WTC11 (cell line): Measurements from ENCODE around the gene BIRC5. TPM values are rescaled to one million over a fixed set of nuclear protein-coding genes. Genes with fewer than 3 reads are reported as not detected.

ENCODE experiments used
- ATAC-seq: fragments of 200-7000 bp; cut with Tn5 transposase; 2 replicates; pipeline ENCODE4 v1.10.0; 2021; ENCODE audit warnings: mild to moderate bottlenecking, moderate library complexity
- CTCF ChIA-PET: fragments of 300-600 bp; sonication (Branson Sonifier 250); formaldehyde crosslinking; loops from one replicate; lab custom pipeline; 2021; ENCODE audit warnings: antibody characterized with exemption; lab: Charles Lee
- POLR2A ChIA-PET: fragments of 350-600 bp; sonication (Branson Sonifier 250); formaldehyde crosslinking; loops from one replicate; lab custom pipeline; 2021; ENCODE audit warnings: antibody characterized with exemption; lab: Charles Lee
- DNase-seq: peaks from one replicate; pipeline ENCODE4 v3.0.0; 2021; ENCODE audit warnings: low spot score
- H3K27ac Mint-ChIP-seq: 2 replicates; pipeline ENCODE4 v1.8.0; 2021; ENCODE audit warnings: mixed read lengths
- H3K27me3 Mint-ChIP-seq: 2 replicates; pipeline ENCODE4 v1.8.0; 2021; ENCODE audit warnings: low read depth, mild to moderate bottlenecking, moderate library complexity, mixed read lengths
- H3K36me3 Mint-ChIP-seq: 2 replicates; pipeline ENCODE4 v1.8.0; 2021; ENCODE audit warnings: mixed read lengths
- H3K4me1 Mint-ChIP-seq: 2 replicates; pipeline ENCODE4 v1.8.0; 2022; ENCODE audit warnings: mixed read lengths
- H3K4me3 Mint-ChIP-seq: 2 replicates; pipeline ENCODE4 v1.8.0; 2021; ENCODE audit warnings: mild to moderate bottlenecking, moderate library complexity, mixed read lengths
- H3K9me3 Mint-ChIP-seq: 2 replicates; pipeline ENCODE4 v1.8.0; 2021; ENCODE audit warnings: mixed read lengths
- ARID4B ChIP-seq: sonication (generic); formaldehyde crosslinking; IDR thresholded peaks from 2 replicates; pipeline ENCODE4 v1.8.0; 2023; ENCODE audit warnings: missing genetic modification reagents, mild to moderate bottlenecking, borderline replicate concordance
- ATF1 ChIP-seq: sonication (generic); formaldehyde crosslinking; IDR thresholded peaks from 2 replicates; pipeline ENCODE4 v1.8.1; 2023; ENCODE audit warnings: mild to moderate bottlenecking, moderate library complexity, missing genetic modification reagents
- ATF2 ChIP-seq: sonication (generic); formaldehyde crosslinking; IDR thresholded peaks from 2 replicates; pipeline ENCODE4 v1.8.1; 2022; ENCODE audit warnings: low read depth, missing genetic modification reagents, borderline replicate concordance
- ATF3 ChIP-seq: sonication (generic); formaldehyde crosslinking; conservative IDR thresholded peaks from 2 replicates; pipeline ENCODE4 v1.8.1; 2022; ENCODE audit warnings: mild to moderate bottlenecking, missing genetic modification reagents
- E2F4 ChIP-seq: sonication (generic); formaldehyde crosslinking; IDR thresholded peaks from 2 replicates; pipeline ENCODE4 v1.8.1; 2022; ENCODE audit warnings: low read depth, mild to moderate bottlenecking, moderate library complexity, missing genetic modification reagents, borderline replicate concordance
- ELF4 ChIP-seq: sonication (generic); formaldehyde crosslinking; IDR thresholded peaks from 2 replicates; pipeline ENCODE4 v1.8.1; 2022; ENCODE audit warnings: low read depth, mild to moderate bottlenecking, moderate library complexity, missing genetic modification reagents
- ETV6 ChIP-seq: sonication (generic); formaldehyde crosslinking; IDR thresholded peaks from 2 replicates; pipeline ENCODE4 v1.8.1; 2022; ENCODE audit warnings: mild to moderate bottlenecking, missing genetic modification reagents
- FOXK1 ChIP-seq: sonication (generic); formaldehyde crosslinking; IDR thresholded peaks from 2 replicates; pipeline ENCODE4 v1.8.0; 2022; ENCODE audit warnings: mild to moderate bottlenecking, moderate library complexity, missing genetic modification reagents
- FOXP4 ChIP-seq: sonication (generic); formaldehyde crosslinking; IDR thresholded peaks from 2 replicates; pipeline ENCODE4 v1.8.0; 2022; ENCODE audit warnings: mild to moderate bottlenecking, missing genetic modification reagents
- GABPB1 ChIP-seq: sonication (generic); formaldehyde crosslinking; IDR thresholded peaks from 2 replicates; pipeline ENCODE4 v1.8.1; 2023; ENCODE audit warnings: mild to moderate bottlenecking, missing genetic modification reagents
- GRHL2 ChIP-seq: fragments of 250-450 bp; sonication (Bioruptor Pico); IDR thresholded peaks from 2 replicates; pipeline ENCODE4 v1.8.0; 2022; ENCODE audit warnings: mild to moderate bottlenecking, moderate library complexity; ENCODE audit not compliant: insufficient replicate concordance, severe bottlenecking
- MAX ChIP-seq: sonication (generic); formaldehyde crosslinking; IDR thresholded peaks from 2 replicates; pipeline ENCODE4 v1.8.0; 2022; ENCODE audit warnings: mild to moderate bottlenecking, missing genetic modification reagents
- MXD4 ChIP-seq: fragments of 250-450 bp; sonication (Bioruptor Pico); IDR thresholded peaks from 2 replicates; pipeline ENCODE4 v1.8.0; 2021; ENCODE audit warnings: mild to moderate bottlenecking, moderate library complexity, borderline replicate concordance
- MYBL2 ChIP-seq: sonication (generic); formaldehyde crosslinking; IDR thresholded peaks from 2 replicates; pipeline ENCODE4 v1.8.1; 2023; ENCODE audit warnings: mild to moderate bottlenecking, moderate library complexity, missing genetic modification reagents
- NFATC4 ChIP-seq: fragments of 250-450 bp; sonication (Bioruptor Pico); IDR thresholded peaks from 2 replicates; pipeline ENCODE4 v1.9.0; 2021; ENCODE audit warnings: mild to moderate bottlenecking
- NR1H2 ChIP-seq: sonication (generic); formaldehyde crosslinking; IDR thresholded peaks from 2 replicates; pipeline ENCODE4 v1.9.0; 2021; ENCODE audit warnings: mild to moderate bottlenecking, moderate library complexity, missing genetic modification reagents
- PRDM15 ChIP-seq: sonication (generic); formaldehyde crosslinking; IDR thresholded peaks from 2 replicates; pipeline ENCODE4 v1.8.0; 2022; ENCODE audit warnings: missing genetic modification reagents
- RELA ChIP-seq: sonication (generic); formaldehyde crosslinking; IDR thresholded peaks from 2 replicates; pipeline ENCODE4 v1.8.1; 2022; ENCODE audit warnings: missing genetic modification reagents, mild to moderate bottlenecking, borderline replicate concordance
- SP1 ChIP-seq: sonication (generic); formaldehyde crosslinking; conservative IDR thresholded peaks from 2 replicates; pipeline ENCODE4 v1.8.1; 2022; ENCODE audit warnings: missing genetic modification reagents
- TEAD1 ChIP-seq: sonication (generic); formaldehyde crosslinking; IDR thresholded peaks from 2 replicates; pipeline ENCODE4 v1.8.0; 2022; ENCODE audit warnings: mild to moderate bottlenecking, missing genetic modification reagents
- ZNF138 ChIP-seq: sonication (generic); formaldehyde crosslinking; conservative IDR thresholded peaks from 2 replicates; pipeline ENCODE4 v1.8.1; 2022; ENCODE audit warnings: mild to moderate bottlenecking, moderate library complexity, missing genetic modification reagents
- ZNF423 ChIP-seq: fragments of 250-450 bp; sonication (Bioruptor Pico); IDR thresholded peaks from 2 replicates; pipeline ENCODE4 v2.1.2; 2022; ENCODE audit warnings: mild to moderate bottlenecking, moderate library complexity
- total RNA-seq: library from RNA; stranded (reverse); gene quantifications from 3 replicates; pipeline ENCODE4 v1.2.3, GENCODE V29; 2021

Gene BIRC5
- total RNA-seq, 1 experiment from 2014 or later, result 115 TPM

- Mint-ChIP-seq H3K4me3 (peak within 1 kb of the TSS; percentile 70), H3K27me3 (no peaks in the 10 kb centered on the region), H3K4me1 (peaks cover 36% of the 10 kb centered on the region), H3K9me3 (no peaks in the 10 kb centered on the region), H3K36me3 (peaks cover 8% of the 10 kb centered on the region), H3K27ac (no peak within 1 kb of the TSS)
- peak; percentile 62 for ATAC-seq
- CTCF ChIA-PET, result interaction anchor here (0.7 to 4.4 kb wide), 5 partner anchors 19 to 100 kb away, joined by 3 to 27 read pairs (median 4); partner anchors contain the start of genes AFMID and TK1
- POLR2A ChIA-PET, result interaction anchor here (0.7 to 0.9 kb wide), 4 partner anchors 18 to 179 kb away, joined by 4 to 6 read pairs (median 4); partner anchors contain the start of gene TK1
- DNase-seq, result peak; percentile 91
- TF ChIP-seq RELA (CRISPR knock-in tag) (peak; percentile 64; the same call in 1 of the 2 replicates), ATF3 (CRISPR knock-in tag) (no peak), NFATC4 (no peak), ZNF138 (CRISPR knock-in tag) (no peak), GABPB1 (CRISPR knock-in tag) (peak; percentile 66), FOXK1 (CRISPR knock-in tag) (0 out of 2 replicates have a peak, but pooled peaks have one; percentile 58), E2F4 (CRISPR knock-in tag) (no peak), MAX (no peak; the same call in 1 of the 2 replicates), SP1 (peak; percentile 98), TEAD1 (CRISPR knock-in tag) (peak; percentile 64; the same call in 1 of the 2 replicates), MXD4 (no peak), ARID4B (CRISPR knock-in tag) (0 out of 2 replicates have a peak, but pooled peaks have one; percentile 35), ZNF423 (peak; percentile 51; the same call in 1 of the 2 replicates), FOXP4 (CRISPR knock-in tag) (peak; percentile 90), NR1H2 (CRISPR knock-in tag) (no peak), ATF2 (CRISPR knock-in tag) (no peak), ETV6 (CRISPR knock-in tag) (peak; percentile 73), MYBL2 (CRISPR knock-in tag) (no peak), GRHL2 (CRISPR knock-in tag) (no peak), PRDM15 (CRISPR knock-in tag) (no peak), ELF4 (no peak), ATF1 (no peak)
Observed at GRCh38 chr17:78168242-78168902, 45.7 kb upstream of the BIRC5 start, which contains the start of gene SYNGR2. Gene SYNGR2 (plus strand): TSS chr17:78168581. CDS start chr17:78168617, 36 bp downstream.
